ENCODE data around the gene TAF7. TPM values are rescaled to one million over a fixed set of nuclear protein-coding genes. Genes with fewer than 3 reads are reported as not detected.

Gene TAF7
- total and polyA plus RNA-seq, 2 experiments from 2014 or later = 65.9 to 104 TPM

DNA sequence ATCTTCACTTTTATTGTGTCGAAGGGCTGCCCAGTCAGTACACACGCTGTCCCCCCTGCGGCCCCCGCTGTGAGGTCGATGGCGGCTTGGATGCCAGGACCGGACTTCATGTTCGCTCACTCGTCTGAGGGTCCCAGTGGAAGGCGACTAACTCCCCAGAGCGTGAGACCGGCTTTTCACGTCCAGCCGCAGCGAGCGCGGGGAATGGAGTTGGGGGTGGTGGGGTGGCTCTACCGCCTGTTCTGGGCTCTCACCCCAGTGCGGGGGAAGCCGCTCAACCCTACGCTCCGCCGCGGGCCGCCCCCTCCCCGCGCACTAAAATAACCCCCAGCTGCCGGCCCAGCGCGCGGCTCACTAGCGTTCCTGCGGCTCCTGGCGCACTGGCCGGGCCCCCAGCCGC is 16.8 kb downstream of the TAF7 start, which contains the start of gene SLC25A2:
TSS of gene SLC25A2 (minus strand) at position 294 of the 400 bp plus-strand sequence. CDS start at position 110, 184 bp downstream.
- Histone ChIP-seq H3K4me2 (ENCODE audit: unreplicated experiment) (no peak within 1 kb of the TSS), H3K27ac (no peak within 1 kb of the TSS), H3K4me1 (ENCODE audit: insufficient read depth) (no peaks in the 10 kb centered on the region), H3K27me3 (replicated peaks; ENCODE audit: insufficient read depth) (no peaks in the 10 kb centered on the region), H2AFZ (no peak within 1 kb of the TSS), H3K9me2 (ENCODE audit: insufficient read depth) (no peaks in the 10 kb centered on the region), H3F3A (ENCODE audit: insufficient read depth) (no peaks in the 10 kb centered on the region), H3K9me3 (ENCODE audit: low read depth) (no peaks in the 10 kb centered on the region), H3K79me2 (ENCODE audit: insufficient read depth) (peaks cover 30% of the 10 kb centered on the region), H3K36me3 (ENCODE audit: low read depth) (no peaks in the 10 kb centered on the region), H3K4me3 (no peak within 1 kb of the TSS), H3K9ac (no peak within 1 kb of the TSS), H4K20me1 (ENCODE audit: insufficient read depth) (no peaks in the 10 kb centered on the region)
- TF ChIP-seq EZH2phosphoT487 (IDR thresholded peaks at IDR 0.05; ENCODE audit: insufficient read depth, low read depth) (no peak), EZH2 (IDR thresholded peaks at IDR 0.05; ENCODE audit: insufficient read depth, poor library complexity, severe bottlenecking) (no peak)
- in situ Hi-C loops (cut with MboI) = no loop called here
- 61 to 65% methylated on average over 25 to 36 of the region's 36 CpGs for WGBS, 2 experiments (ENCODE audit: low coverage in 1 of 2, low lambda C conversion rate in 2 of 2, missing lambda C conversion rate in 2 of 2)
- DNase-seq = no peak

DNA sequence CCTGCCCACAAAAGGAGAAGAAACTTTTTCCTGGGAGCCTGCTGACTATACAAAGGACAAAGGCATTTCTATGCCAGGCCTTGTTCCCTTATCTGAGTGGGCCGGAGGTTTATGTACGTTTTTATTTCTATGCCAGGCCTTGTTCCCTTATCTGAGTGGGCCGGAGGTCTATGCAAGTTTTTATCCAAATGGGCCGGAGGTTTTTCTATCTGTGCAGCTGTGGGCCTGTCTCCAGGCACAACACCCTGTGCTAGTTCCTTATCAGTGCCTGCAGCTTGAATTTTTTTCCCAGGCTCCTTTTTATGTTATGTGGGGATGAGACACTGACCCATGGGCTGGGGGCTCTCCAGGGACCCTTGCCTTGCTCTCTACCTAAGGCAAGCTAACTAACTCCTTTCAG is 22.2 kb downstream of the TAF7 start:
- no peaks in the 10 kb centered on the region for H3F3A ChIP-seq (ENCODE audit: insufficient read depth)
- H3K27ac ChIP-seq = no peak overlapping the region
- no peak for DNase-seq
- H3K9me3 ChIP-seq (ENCODE audit: low read depth) = no peaks in the 10 kb centered on the region
- H3K79me2 ChIP-seq (ENCODE audit: insufficient read depth) = peaks cover 16% of the 10 kb centered on the region; the same call in 1 of the 2 replicates
- WGBS, 2 experiments (ENCODE audit: low coverage in 1 of 2, low lambda C conversion rate in 2 of 2, missing lambda C conversion rate in 2 of 2) = 85 to 95% methylated on average over 4 of the region's 4 CpGs
- no peaks in the 10 kb centered on the region for H4K20me1 ChIP-seq (ENCODE audit: insufficient read depth)
- no peak overlapping the region for H2AFZ ChIP-seq
- H3K9me2 ChIP-seq (ENCODE audit: insufficient read depth) = no peaks in the 10 kb centered on the region
- TF ChIP-seq EZH2 (IDR thresholded peaks at IDR 0.05; ENCODE audit: insufficient read depth, poor library complexity, severe bottlenecking) (no peak), EZH2phosphoT487 (IDR thresholded peaks at IDR 0.05; ENCODE audit: insufficient read depth, low read depth) (no peak)
- no peak overlapping the region for H3K9ac ChIP-seq
- no peaks in the 10 kb centered on the region for H3K4me1 ChIP-seq (ENCODE audit: insufficient read depth)
- no peak overlapping the region for H3K4me2 ChIP-seq (ENCODE audit: unreplicated experiment)
- no peaks in the 10 kb centered on the region for H3K27me3 ChIP-seq (replicated peaks; ENCODE audit: insufficient read depth)
- in situ Hi-C loops (cut with MboI) = no loop called here
- H3K4me3 ChIP-seq = no peak overlapping the region
- H3K36me3 ChIP-seq (ENCODE audit: low read depth) = no peaks in the 10 kb centered on the region

DNA sequence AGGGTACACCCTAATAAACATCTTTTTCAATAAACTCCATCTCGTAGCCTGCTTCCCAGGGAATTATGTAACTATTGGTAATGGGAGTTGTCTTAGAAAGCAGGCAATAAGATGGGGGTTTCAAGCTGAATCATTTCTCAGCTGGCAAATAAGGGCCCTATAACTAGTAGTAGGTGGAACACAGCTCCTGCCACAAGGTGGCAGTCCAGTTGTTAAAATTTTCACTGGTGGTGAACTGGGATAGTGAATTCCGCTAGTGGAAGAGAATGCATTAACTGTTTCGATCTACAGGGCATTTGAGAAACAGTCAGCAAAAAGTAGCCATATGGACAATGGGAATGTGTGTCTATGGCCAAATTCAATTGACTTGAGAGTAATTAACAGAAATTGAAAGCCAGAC is 47.7 kb downstream of the TAF7 start:
- TF ChIP-seq EZH2 (IDR thresholded peaks at IDR 0.05; ENCODE audit: insufficient read depth, poor library complexity, severe bottlenecking) (no peak), EZH2phosphoT487 (IDR thresholded peaks at IDR 0.05; ENCODE audit: insufficient read depth, low read depth) (no peak)
- H3K4me1 ChIP-seq (ENCODE audit: insufficient read depth) = no peaks in the 10 kb centered on the region
- H3K79me2 ChIP-seq (ENCODE audit: insufficient read depth) = no peaks in the 10 kb centered on the region
- no peaks in the 10 kb centered on the region for H4K20me1 ChIP-seq (ENCODE audit: insufficient read depth)
- H3K27ac ChIP-seq = no peak overlapping the region
- H3K9me3 ChIP-seq (ENCODE audit: low read depth) = no peaks in the 10 kb centered on the region
- no peaks in the 10 kb centered on the region for H3K36me3 ChIP-seq (ENCODE audit: low read depth)
- H2AFZ ChIP-seq = no peak overlapping the region
- in situ Hi-C loops (cut with MboI) = no loop called here
- no peaks in the 10 kb centered on the region for H3F3A ChIP-seq (ENCODE audit: insufficient read depth)
- no peak overlapping the region for H3K4me3 ChIP-seq
- no peak for DNase-seq
- H3K9ac ChIP-seq = no peak overlapping the region
- no peaks in the 10 kb centered on the region for H3K27me3 ChIP-seq (replicated peaks; ENCODE audit: insufficient read depth)
- H3K4me2 ChIP-seq (ENCODE audit: unreplicated experiment) = no peak overlapping the region
- WGBS, 2 experiments (ENCODE audit: low coverage in 1 of 2, low lambda C conversion rate in 2 of 2, missing lambda C conversion rate in 2 of 2) = 41 to 47% methylated on average over 3 of the region's 3 CpGs
- no peaks in the 10 kb centered on the region for H3K9me2 ChIP-seq (ENCODE audit: insufficient read depth)

DNA sequence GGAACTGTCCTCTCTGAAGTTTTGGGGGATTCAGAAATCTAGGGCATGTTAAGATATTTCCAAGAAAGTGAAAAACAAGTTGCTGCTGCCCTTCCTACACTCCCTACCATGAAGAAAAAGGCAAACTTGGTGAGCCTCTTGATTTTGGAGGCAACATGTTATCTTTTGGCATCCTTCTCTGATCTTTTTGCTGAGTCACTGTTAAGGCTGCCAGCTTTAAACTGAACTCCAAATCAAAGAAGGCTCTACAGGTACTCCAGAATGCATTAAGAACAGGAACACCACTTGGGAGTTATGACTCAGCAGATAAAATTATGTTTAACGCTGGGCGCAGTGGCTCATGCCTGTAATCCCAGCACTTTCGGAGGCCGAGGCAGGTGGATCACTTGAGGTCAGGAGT is 51.4 kb downstream of the TAF7 start:
- H3K27me3 ChIP-seq (replicated peaks; ENCODE audit: insufficient read depth) = no peaks in the 10 kb centered on the region
- H3K36me3 ChIP-seq (ENCODE audit: low read depth) = no peaks in the 10 kb centered on the region
- H3F3A ChIP-seq (ENCODE audit: insufficient read depth) = no peaks in the 10 kb centered on the region
- no peak overlapping the region for H3K4me3 ChIP-seq
- TF ChIP-seq EZH2phosphoT487 (IDR thresholded peaks at IDR 0.05; ENCODE audit: insufficient read depth, low read depth) (no peak), EZH2 (IDR thresholded peaks at IDR 0.05; ENCODE audit: insufficient read depth, poor library complexity, severe bottlenecking) (no peak)
- no peaks in the 10 kb centered on the region for H3K4me1 ChIP-seq (ENCODE audit: insufficient read depth)
- DNase-seq = no peak
- in situ Hi-C loops (cut with MboI) = no loop called here
- no peak overlapping the region for H3K27ac ChIP-seq
- H4K20me1 ChIP-seq (ENCODE audit: insufficient read depth) = no peaks in the 10 kb centered on the region
- H3K9me2 ChIP-seq (ENCODE audit: insufficient read depth) = no peaks in the 10 kb centered on the region
- H2AFZ ChIP-seq = no peak overlapping the region
- H3K9me3 ChIP-seq (ENCODE audit: low read depth) = peaks cover 7% of the 10 kb centered on the region
- no peak overlapping the region for H3K4me2 ChIP-seq (ENCODE audit: unreplicated experiment)
- H3K9ac ChIP-seq = no peak overlapping the region
- H3K79me2 ChIP-seq (ENCODE audit: insufficient read depth) = no peaks in the 10 kb centered on the region
- 87 to 91% methylated on average over 4 of the region's 4 CpGs for WGBS, 2 experiments (ENCODE audit: low coverage in 1 of 2, low lambda C conversion rate in 2 of 2, missing lambda C conversion rate in 2 of 2)

Other genes starting within 250 kb of the TAF7 start
Only the 30 nearest of the 38 such genes appear.
- 0.65 and 0.89 TPM in 2 replicates for gene PCDHB7, start 148.1 kb downstream of the TAF7 start, total RNA-seq (2014; rRNA removed; shearing (Covaris generic))
- gene PCDHB7, start 148.1 kb downstream of the TAF7 start, polyA plus RNA-seq (2016; fragmentation: Nextera tagmentation; extraction: Ambion mirVana) = 0.51 and 0.52 TPM in 2 replicates
- 2.1 and 2.9 TPM in 2 replicates for gene PCDHB8, start 143.0 kb downstream of the TAF7 start, total RNA-seq (2014; rRNA removed; shearing (Covaris generic))
- 0.83 and 1.0 TPM in 2 replicates for gene PCDHB8, start 143.0 kb downstream of the TAF7 start, polyA plus RNA-seq (2016; fragmentation: Nextera tagmentation; extraction: Ambion mirVana)
- gene PCDHB16, start 138.4 kb downstream of the TAF7 start, total RNA-seq (2014; rRNA removed; shearing (Covaris generic)) = 4.2 and 5.1 TPM in 2 replicates
- gene PCDHB16, start 138.4 kb downstream of the TAF7 start, polyA plus RNA-seq (2016; fragmentation: Nextera tagmentation; extraction: Ambion mirVana) = 4.8 and 5.0 TPM in 2 replicates
- 1.5 and 2.5 TPM in 2 replicates for gene PCDHB9, start 133.6 kb downstream of the TAF7 start, total RNA-seq (2014; rRNA removed; shearing (Covaris generic))
- 1.3 and 1.9 TPM in 2 replicates for gene PCDHB9, start 133.6 kb downstream of the TAF7 start, polyA plus RNA-seq (2016; fragmentation: Nextera tagmentation; extraction: Ambion mirVana)
- 1.3 and 2.9 TPM in 2 replicates for gene PCDHB10, start 128.4 kb downstream of the TAF7 start, total RNA-seq (2014; rRNA removed; shearing (Covaris generic))
- 0.86 and 1.3 TPM in 2 replicates for gene PCDHB10, start 128.4 kb downstream of the TAF7 start, polyA plus RNA-seq (2016; fragmentation: Nextera tagmentation; extraction: Ambion mirVana)
- gene PCDHB11, start 121.2 kb downstream of the TAF7 start, total RNA-seq (2014; rRNA removed; shearing (Covaris generic)) = 0.38 and 1.2 TPM in 2 replicates
- gene PCDHB11, start 121.2 kb downstream of the TAF7 start, polyA plus RNA-seq (2016; fragmentation: Nextera tagmentation; extraction: Ambion mirVana) = 1.1 TPM in 2 replicates
- 0.43 and 2.9 TPM in 2 replicates for gene PCDHB12, start 112.1 kb downstream of the TAF7 start, total RNA-seq (2014; rRNA removed; shearing (Covaris generic))
- 0.48 and 0.53 TPM in 2 replicates for gene PCDHB12, start 112.1 kb downstream of the TAF7 start, polyA plus RNA-seq (2016; fragmentation: Nextera tagmentation; extraction: Ambion mirVana)
- 2.8 and 3.3 TPM in 2 replicates for gene PCDHB13, start 106.9 kb downstream of the TAF7 start, total RNA-seq (2014; rRNA removed; shearing (Covaris generic))
- gene PCDHB13, start 106.9 kb downstream of the TAF7 start, polyA plus RNA-seq (2016; fragmentation: Nextera tagmentation; extraction: Ambion mirVana) = 1.6 and 2.0 TPM in 2 replicates
- gene PCDHB14, start 97.4 kb downstream of the TAF7 start, total RNA-seq (2014; rRNA removed; shearing (Covaris generic)) = 2.1 and 4.3 TPM in 2 replicates
- gene PCDHB14, start 97.4 kb downstream of the TAF7 start, polyA plus RNA-seq (2016; fragmentation: Nextera tagmentation; extraction: Ambion mirVana) = 1.7 and 2.1 TPM in 2 replicates
- gene PCDHB15, start 75.4 kb downstream of the TAF7 start, total RNA-seq (2014; rRNA removed; shearing (Covaris generic)) = 2.7 and 2.8 TPM in 2 replicates
- 1.5 and 1.9 TPM in 2 replicates for gene PCDHB15, start 75.4 kb downstream of the TAF7 start, polyA plus RNA-seq (2016; fragmentation: Nextera tagmentation; extraction: Ambion mirVana)
- not detected in 2 replicates for gene SLC25A2, start 16.7 kb downstream of the TAF7 start, total RNA-seq (2014; rRNA removed; shearing (Covaris generic))
- gene SLC25A2, start 16.7 kb downstream of the TAF7 start, polyA plus RNA-seq (2016; fragmentation: Nextera tagmentation; extraction: Ambion mirVana) = not detected in 2 replicates
- 0.38 and 1.8 TPM in 2 replicates for gene PCDHGA1, start 9.7 kb upstream of the TAF7 start, total RNA-seq (2014; rRNA removed; shearing (Covaris generic))
- 0.63 and 0.72 TPM in 2 replicates for gene PCDHGA1, start 9.7 kb upstream of the TAF7 start, polyA plus RNA-seq (2016; fragmentation: Nextera tagmentation; extraction: Ambion mirVana)
- 6.3 and 7.3 TPM in 2 replicates for gene PCDHGA2, start 18.0 kb upstream of the TAF7 start, total RNA-seq (2014; rRNA removed; shearing (Covaris generic))
- 4.3 and 5.3 TPM in 2 replicates for gene PCDHGA2, start 18.0 kb upstream of the TAF7 start, polyA plus RNA-seq (2016; fragmentation: Nextera tagmentation; extraction: Ambion mirVana)
- 7.5 and 7.6 TPM in 2 replicates for gene PCDHGA3, start 23.0 kb upstream of the TAF7 start, total RNA-seq (2014; rRNA removed; shearing (Covaris generic))
- 4.0 and 5.4 TPM in 2 replicates for gene PCDHGA3, start 23.0 kb upstream of the TAF7 start, polyA plus RNA-seq (2016; fragmentation: Nextera tagmentation; extraction: Ambion mirVana)
- gene PCDHGB1, start 29.3 kb upstream of the TAF7 start, total RNA-seq (2014; rRNA removed; shearing (Covaris generic)) = 0.25 and 0.86 TPM in 2 replicates
- 0.16 and 0.19 TPM in 2 replicates for gene PCDHGB1, start 29.3 kb upstream of the TAF7 start, polyA plus RNA-seq (2016; fragmentation: Nextera tagmentation; extraction: Ambion mirVana)
- gene PCDHGA4, start 34.2 kb upstream of the TAF7 start, total RNA-seq (2014; rRNA removed; shearing (Covaris generic)) = 10.8 and 13.9 TPM in 2 replicates
- 8.1 and 8.6 TPM in 2 replicates for gene PCDHGA4, start 34.2 kb upstream of the TAF7 start, polyA plus RNA-seq (2016; fragmentation: Nextera tagmentation; extraction: Ambion mirVana)
- 2.2 and 2.5 TPM in 2 replicates for gene PCDHGB2, start 39.2 kb upstream of the TAF7 start, total RNA-seq (2014; rRNA removed; shearing (Covaris generic))
- 0.76 and 0.94 TPM in 2 replicates for gene PCDHGB2, start 39.2 kb upstream of the TAF7 start, polyA plus RNA-seq (2016; fragmentation: Nextera tagmentation; extraction: Ambion mirVana)
- 0.86 and 1.3 TPM in 2 replicates for gene PCDHGA5, start 43.4 kb upstream of the TAF7 start, total RNA-seq (2014; rRNA removed; shearing (Covaris generic))
- gene PCDHGA5, start 43.4 kb upstream of the TAF7 start, polyA plus RNA-seq (2016; fragmentation: Nextera tagmentation; extraction: Ambion mirVana) = 0.24 and 0.35 TPM in 2 replicates
- gene PCDHGB3, start 49.5 kb upstream of the TAF7 start, total RNA-seq (2014; rRNA removed; shearing (Covaris generic)) = 2.8 and 4.0 TPM in 2 replicates
- gene PCDHGB3, start 49.5 kb upstream of the TAF7 start, polyA plus RNA-seq (2016; fragmentation: Nextera tagmentation; extraction: Ambion mirVana) = 0.95 and 1.2 TPM in 2 replicates
- 5.4 and 5.8 TPM in 2 replicates for gene PCDHGA6, start 53.1 kb upstream of the TAF7 start, total RNA-seq (2014; rRNA removed; shearing (Covaris generic))
- gene PCDHGA6, start 53.1 kb upstream of the TAF7 start, polyA plus RNA-seq (2016; fragmentation: Nextera tagmentation; extraction: Ambion mirVana) = 2.1 and 2.6 TPM in 2 replicates
- 0.43 and 1.6 TPM in 2 replicates for gene PCDHGA7, start 62.0 kb upstream of the TAF7 start, total RNA-seq (2014; rRNA removed; shearing (Covaris generic))
- 0.84 and 1.1 TPM in 2 replicates for gene PCDHGA7, start 62.0 kb upstream of the TAF7 start, polyA plus RNA-seq (2016; fragmentation: Nextera tagmentation; extraction: Ambion mirVana)
- 6.8 and 7.6 TPM in 2 replicates for gene PCDHGB4, start 66.9 kb upstream of the TAF7 start, total RNA-seq (2014; rRNA removed; shearing (Covaris generic))
- gene PCDHGB4, start 66.9 kb upstream of the TAF7 start, polyA plus RNA-seq (2016; fragmentation: Nextera tagmentation; extraction: Ambion mirVana) = 5.0 and 5.6 TPM in 2 replicates
- 0.86 and 1.5 TPM in 2 replicates for gene PCDHGA8, start 71.8 kb upstream of the TAF7 start, total RNA-seq (2014; rRNA removed; shearing (Covaris generic))
- 0.25 and 0.69 TPM in 2 replicates for gene PCDHGA8, start 71.8 kb upstream of the TAF7 start, polyA plus RNA-seq (2016; fragmentation: Nextera tagmentation; extraction: Ambion mirVana)
- 13.2 and 14.9 TPM in 2 replicates for gene PCDHGB5, start 77.2 kb upstream of the TAF7 start, total RNA-seq (2014; rRNA removed; shearing (Covaris generic))
- 15.0 and 15.7 TPM in 2 replicates for gene PCDHGB5, start 77.2 kb upstream of the TAF7 start, polyA plus RNA-seq (2016; fragmentation: Nextera tagmentation; extraction: Ambion mirVana)
- gene PCDHGA9, start 82.0 kb upstream of the TAF7 start, total RNA-seq (2014; rRNA removed; shearing (Covaris generic)) = 2.6 and 2.9 TPM in 2 replicates
- 0.61 and 0.71 TPM in 2 replicates for gene PCDHGA9, start 82.0 kb upstream of the TAF7 start, polyA plus RNA-seq (2016; fragmentation: Nextera tagmentation; extraction: Ambion mirVana)
- gene PCDHGB6, start 87.2 kb upstream of the TAF7 start, total RNA-seq (2014; rRNA removed; shearing (Covaris generic)) = 1.9 and 4.3 TPM in 2 replicates
- gene PCDHGB6, start 87.2 kb upstream of the TAF7 start, polyA plus RNA-seq (2016; fragmentation: Nextera tagmentation; extraction: Ambion mirVana) = 3.0 and 3.2 TPM in 2 replicates
- gene PCDHGA10, start 92.2 kb upstream of the TAF7 start, total RNA-seq (2014; rRNA removed; shearing (Covaris generic)) = 10.4 and 11.1 TPM in 2 replicates
- 4.6 and 5.4 TPM in 2 replicates for gene PCDHGA10, start 92.2 kb upstream of the TAF7 start, polyA plus RNA-seq (2016; fragmentation: Nextera tagmentation; extraction: Ambion mirVana)
- gene PCDHGB7, start 96.9 kb upstream of the TAF7 start, total RNA-seq (2014; rRNA removed; shearing (Covaris generic)) = 14.2 and 14.8 TPM in 2 replicates
- 12.7 and 13.2 TPM in 2 replicates for gene PCDHGB7, start 96.9 kb upstream of the TAF7 start, polyA plus RNA-seq (2016; fragmentation: Nextera tagmentation; extraction: Ambion mirVana)
- 21.7 and 25.3 TPM in 2 replicates for gene PCDHGA11, start 100.3 kb upstream of the TAF7 start, total RNA-seq (2014; rRNA removed; shearing (Covaris generic))
- gene PCDHGA11, start 100.3 kb upstream of the TAF7 start, polyA plus RNA-seq (2016; fragmentation: Nextera tagmentation; extraction: Ambion mirVana) = 15.3 and 18.1 TPM in 2 replicates
- 8.6 and 10.9 TPM in 2 replicates for gene PCDHGA12, start 109.7 kb upstream of the TAF7 start, total RNA-seq (2014; rRNA removed; shearing (Covaris generic))
- 6.7 and 8.5 TPM in 2 replicates for gene PCDHGA12, start 109.7 kb upstream of the TAF7 start, polyA plus RNA-seq (2016; fragmentation: Nextera tagmentation; extraction: Ambion mirVana)